ENCODE results near the gene QTRT2.

DNA sequence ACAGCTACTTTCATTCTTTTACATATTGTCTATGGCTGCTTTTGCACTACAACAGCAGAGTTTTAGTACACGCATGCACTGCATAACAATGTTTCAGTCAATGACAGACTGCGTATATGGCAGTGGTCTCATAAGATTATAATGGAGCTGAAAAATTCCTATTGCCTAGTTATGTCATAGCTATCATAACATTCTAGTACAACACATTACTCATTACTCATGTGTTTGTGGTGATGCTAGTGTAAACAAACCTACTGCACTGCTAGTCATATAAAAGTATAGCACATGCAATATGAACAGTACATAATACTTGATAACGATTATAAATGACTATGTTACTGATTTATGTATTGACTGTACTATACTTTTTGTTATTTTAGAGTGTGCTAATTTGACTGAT lies 47.9 kb downstream of the QTRT2 start:
- TF ChIP-seq, protein P1, sequence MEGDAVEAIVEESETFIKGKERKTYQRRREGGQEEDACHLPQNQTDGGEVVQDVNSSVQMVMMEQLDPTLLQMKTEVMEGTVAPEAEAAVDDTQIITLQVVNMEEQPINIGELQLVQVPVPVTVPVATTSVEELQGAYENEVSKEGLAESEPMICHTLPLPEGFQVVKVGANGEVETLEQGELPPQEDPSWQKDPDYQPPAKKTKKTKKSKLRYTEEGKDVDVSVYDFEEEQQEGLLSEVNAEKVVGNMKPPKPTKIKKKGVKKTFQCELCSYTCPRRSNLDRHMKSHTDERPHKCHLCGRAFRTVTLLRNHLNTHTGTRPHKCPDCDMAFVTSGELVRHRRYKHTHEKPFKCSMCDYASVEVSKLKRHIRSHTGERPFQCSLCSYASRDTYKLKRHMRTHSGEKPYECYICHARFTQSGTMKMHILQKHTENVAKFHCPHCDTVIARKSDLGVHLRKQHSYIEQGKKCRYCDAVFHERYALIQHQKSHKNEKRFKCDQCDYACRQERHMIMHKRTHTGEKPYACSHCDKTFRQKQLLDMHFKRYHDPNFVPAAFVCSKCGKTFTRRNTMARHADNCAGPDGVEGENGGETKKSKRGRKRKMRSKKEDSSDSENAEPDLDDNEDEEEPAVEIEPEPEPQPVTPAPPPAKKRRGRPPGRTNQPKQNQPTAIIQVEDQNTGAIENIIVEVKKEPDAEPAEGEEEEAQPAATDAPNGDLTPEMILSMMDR (IDR thresholded peaks at IDR 0.05) = no peak
- no peak for TF ChIP-seq EZH2phosphoT487 (IDR thresholded peaks at IDR 0.05)
- TF ChIP-seq EZH2 (IDR thresholded peaks at IDR 0.05) = no peak
